Caco-2 (cell line): ENCODE results near the gene EIF2B2. TPM values are rescaled to one million over a fixed set of nuclear protein-coding genes. Genes with fewer than 3 reads are reported as not detected.

Experiments
- BruUV-seq: library from RNA; stranded (reverse); fragments of 400-500 nt; replicated peaks from 2 replicates; lab custom pipeline; 2021; lab: Mats Ljungman, UMichigan
- CTCF ChIA-PET: fragments of 300-600 bp; sonication (Branson Sonifier 250); formaldehyde crosslinking; loops from one replicate; lab custom pipeline; 2022; ENCODE audit warnings: antibody characterized with exemption; lab: Charles Lee
- POLR2A ChIA-PET: fragments of 300-600 bp; sonication (Branson Sonifier 250); formaldehyde crosslinking; loops from one replicate; lab custom pipeline; 2022; ENCODE audit warnings: antibody characterized with exemption; lab: Charles Lee
- DNase-seq, 2 experiments: peaks; one replicate each; pipeline versions ENCODE4 v3.0.0 to v3.0.0-alpha.2; 2020 to 2022
- H3K27me3 ChIP-seq: replicated peaks from 2 replicates; pipeline ENCODE4 v1.6.0; 2011; ENCODE audit warnings: low read length; ENCODE audit not compliant: control insufficient read depth, insufficient read depth
- H3K36me3 ChIP-seq: 2 replicates; pipeline ENCODE4 v1.5.1; 2011; ENCODE audit warnings: low read length; ENCODE audit not compliant: control insufficient read depth, insufficient read depth
- H3K4me1 ChIP-seq: fragments of 250-450 bp; sonication (Bioruptor Pico); 2 replicates; pipeline ENCODE4 v1.5.1; 2020; ENCODE audit warnings: mild to moderate bottlenecking
- H3K4me3 ChIP-seq: 2 replicates; pipeline ENCODE4 v1.5.1; 2011; ENCODE audit warnings: low read depth, mild to moderate bottlenecking, control low read depth, low read length
- H3K9me3 ChIP-seq: fragments of 250-450 bp; sonication (Bioruptor Pico); 2 replicates; pipeline ENCODE4 v1.5.1; 2020; ENCODE audit warnings: mild to moderate bottlenecking, moderate library complexity
- H3K27ac Mint-ChIP-seq: one replicate; pipeline ENCODE4 v1.8.0; 2022; ENCODE audit warnings: mixed read lengths; ENCODE audit not compliant: unreplicated experiment
- H3K27me3 Mint-ChIP-seq: one replicate; pipeline ENCODE4 v1.8.0; 2022; ENCODE audit warnings: mixed read lengths; ENCODE audit not compliant: insufficient read depth, unreplicated experiment
- H3K36me3 Mint-ChIP-seq: one replicate; pipeline ENCODE4 v1.8.0; 2022; ENCODE audit warnings: mild to moderate bottlenecking, mixed read lengths; ENCODE audit not compliant: insufficient read depth, unreplicated experiment
- H3K4me1 Mint-ChIP-seq: one replicate; pipeline ENCODE4 v1.8.0; 2022; ENCODE audit warnings: low read depth, mixed read lengths; ENCODE audit not compliant: unreplicated experiment
- H3K4me3 Mint-ChIP-seq: one replicate; pipeline ENCODE4 v1.8.0; 2022; ENCODE audit warnings: mild to moderate bottlenecking, moderate library complexity, mixed read lengths; ENCODE audit not compliant: unreplicated experiment
- H3K9me3 Mint-ChIP-seq: one replicate; pipeline ENCODE4 v1.8.0; 2022; ENCODE audit warnings: mixed read lengths; ENCODE audit not compliant: unreplicated experiment
- CTCF ChIP-seq, 2 experiments: fragments of 200-600 bp in 1 of 2; IDR thresholded peaks; 1 replicate in 1 of 2; 2 replicates in 1 of 2; pipeline versions ENCODE4 v1.5.1 to v1.8.0; 2011 to 2022; ENCODE audit warnings: antibody characterized with exemption in 1 of 2, control low read depth in 1 of 2, inconsistent platforms in 1 of 2, low read depth in 1 of 2, low read length in 1 of 2, mild to moderate bottlenecking in 1 of 2, moderate library complexity in 1 of 2; ENCODE audit not compliant: insufficient read depth in 1 of 2, severe bottlenecking in 1 of 2, unreplicated experiment in 1 of 2
- intact Hi-C: fragments of 100-400 bp; cut with micrococcal nuclease; formaldehyde crosslinking; loops from one replicate; pipeline ENCODE4 v1.10.0; 2022; ENCODE audit not compliant: unreplicated experiment
- total RNA-seq: library from RNA; stranded (reverse); gene quantifications from 2 replicates; pipeline ENCODE4 v1.2.3, GENCODE V29; 2022

Gene EIF2B2
- total RNA-seq, 1 experiment from 2014 or later = 54.4 TPM

GRCh38 chr14:75044322-75044721 is 41.6 kb downstream of the EIF2B2 start:
- Histone ChIP-seq H3K9me3 (no peaks in the 10 kb centered on the region), H3K4me3 (no peak overlapping the region), H3K27me3 (no peaks in the 10 kb centered on the region), H3K4me1 (peaks cover 28% of the 10 kb centered on the region), H3K36me3 (no peaks in the 10 kb centered on the region)
- Mint-ChIP-seq H3K27ac (no peak overlapping the region), H3K9me3 (no peaks in the 10 kb centered on the region), H3K4me1 (peaks cover 13% of the 10 kb centered on the region), H3K4me3 (no peak overlapping the region), H3K27me3 (no peaks in the 10 kb centered on the region), H3K36me3 (peaks cover 18% of the 10 kb centered on the region)
- TF ChIP-seq CTCF (IDR thresholded peaks at IDR 0.05; ENCODE audit: insufficient read depth in 1 of 2, low read depth in 1 of 2, low read length in 1 of 2, severe bottlenecking in 1 of 2, unreplicated experiment in 1 of 2) = no peak
- ChIA-PET CTCF (no interaction called here), POLR2A (no interaction called here)
- no TSS peak for BruUV-seq
- DNase-seq = no peak
- intact Hi-C loops = no loop called here

- Histone ChIP-seq H3K27me3 (no peaks in the 10 kb centered on the region), H3K9me3 (no peaks in the 10 kb centered on the region), H3K4me1 (peaks cover 28% of the 10 kb centered on the region), H3K4me3 (no peak overlapping the region), H3K36me3 (no peaks in the 10 kb centered on the region)
- Mint-ChIP-seq H3K4me3 (no peak overlapping the region), H3K27ac (no peak overlapping the region), H3K4me1 (peaks cover 13% of the 10 kb centered on the region), H3K36me3 (peaks cover 21% of the 10 kb centered on the region), H3K9me3 (no peaks in the 10 kb centered on the region), H3K27me3 (no peaks in the 10 kb centered on the region)
- no peak for TF ChIP-seq CTCF (IDR thresholded peaks at IDR 0.05; ENCODE audit: insufficient read depth in 1 of 2, low read depth in 1 of 2, low read length in 1 of 2, severe bottlenecking in 1 of 2, unreplicated experiment in 1 of 2)
- intact Hi-C loops = no loop called here
- ChIA-PET CTCF (no interaction called here), POLR2A (no interaction called here)
- no TSS peak for BruUV-seq
- no peak for DNase-seq
Measured at GRCh38 chr14:75044752-75045151, 42.0 kb downstream of the EIF2B2 start.

GRCh38 chr14:75046275-75046674 is 43.6 kb downstream of the EIF2B2 start:
- Mint-ChIP-seq H3K27ac (no peak overlapping the region), H3K36me3 (peaks cover 24% of the 10 kb centered on the region), H3K9me3 (no peaks in the 10 kb centered on the region), H3K4me3 (no peak overlapping the region), H3K4me1 (peaks cover 12% of the 10 kb centered on the region), H3K27me3 (no peaks in the 10 kb centered on the region)
- ChIA-PET CTCF (no interaction called here), POLR2A (no interaction called here)
- Histone ChIP-seq H3K9me3 (no peaks in the 10 kb centered on the region), H3K36me3 (no peaks in the 10 kb centered on the region), H3K27me3 (no peaks in the 10 kb centered on the region), H3K4me1 (peaks cover 25% of the 10 kb centered on the region), H3K4me3 (no peak overlapping the region)
- TF ChIP-seq CTCF (IDR thresholded peaks at IDR 0.05; ENCODE audit: insufficient read depth in 1 of 2, low read depth in 1 of 2, low read length in 1 of 2, severe bottlenecking in 1 of 2, unreplicated experiment in 1 of 2) = no peak
- intact Hi-C loops = no loop called here
- no peak for DNase-seq
- no TSS peak for BruUV-seq
